GM12875 (cell line): ENCODE data around the gene C1orf116.

Experiments used
- H3K4me3 ChIP-seq: one replicate; pipeline ENCODE4 v1.5.1; 2011; ENCODE audit warnings: low read depth, low read length, control low read depth
- CTCF ChIP-seq: IDR thresholded peaks from 2 replicates; pipeline ENCODE4 v1.5.1; 2011; ENCODE audit warnings: low read depth, mild to moderate bottlenecking, control low read depth, inconsistent platforms, low read length, moderate library complexity, borderline replicate concordance; ENCODE audit not compliant: insufficient read depth

The C1orf116 gene

DNA sequence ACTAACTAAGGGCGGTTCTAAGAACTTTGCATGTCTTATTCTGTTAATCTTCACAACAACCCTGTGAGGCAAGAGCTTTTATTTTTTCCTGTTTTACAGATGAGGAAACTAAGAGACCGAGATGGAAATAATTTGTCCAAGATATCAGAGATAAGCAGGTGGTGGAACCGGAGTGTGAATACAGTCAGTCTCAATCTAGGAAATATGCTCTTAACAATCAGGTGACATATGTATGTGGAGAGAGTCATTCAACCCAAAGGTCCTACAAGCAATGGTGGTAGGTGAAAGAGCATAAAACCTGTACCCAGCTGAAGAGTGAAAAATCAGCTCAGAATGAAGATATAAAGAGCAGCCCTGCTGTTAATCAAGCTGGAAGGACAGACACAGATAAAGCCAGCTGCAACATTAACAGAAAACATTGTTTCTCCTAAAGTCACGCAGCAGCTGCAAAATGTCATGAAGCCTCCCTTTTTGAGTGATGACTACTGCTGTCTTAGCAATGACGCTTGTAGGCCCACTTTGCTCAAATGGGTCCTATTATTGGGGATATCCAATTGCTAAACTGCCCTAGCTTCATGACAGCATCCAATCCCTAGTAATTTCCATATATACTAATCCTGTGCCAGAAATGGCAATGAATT, 31.8 kb downstream of the C1orf116 start:
- no peak for TF ChIP-seq CTCF
- no peak overlapping the region for H3K4me3 ChIP-seq

DNA sequence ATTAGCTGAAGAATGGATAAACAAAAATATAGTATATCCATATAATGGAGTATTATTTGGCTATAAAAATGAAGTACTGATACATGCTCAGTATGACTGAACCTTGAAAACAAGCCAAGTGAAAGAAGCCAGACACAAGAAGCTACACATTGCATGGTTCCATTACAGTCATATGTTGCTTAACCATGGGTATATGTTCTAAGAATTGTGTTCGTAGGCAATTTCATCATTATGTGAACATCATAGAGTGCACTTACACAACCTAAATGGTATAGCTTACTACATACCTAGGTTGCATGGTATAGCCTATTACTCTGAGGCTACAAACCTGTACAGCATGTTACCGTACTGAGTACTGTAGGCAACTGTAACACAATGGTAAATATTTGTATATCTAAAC, 33.7 kb downstream of the C1orf116 start:
- no peak overlapping the region for H3K4me3 ChIP-seq
- TF ChIP-seq CTCF = no peak

DNA sequence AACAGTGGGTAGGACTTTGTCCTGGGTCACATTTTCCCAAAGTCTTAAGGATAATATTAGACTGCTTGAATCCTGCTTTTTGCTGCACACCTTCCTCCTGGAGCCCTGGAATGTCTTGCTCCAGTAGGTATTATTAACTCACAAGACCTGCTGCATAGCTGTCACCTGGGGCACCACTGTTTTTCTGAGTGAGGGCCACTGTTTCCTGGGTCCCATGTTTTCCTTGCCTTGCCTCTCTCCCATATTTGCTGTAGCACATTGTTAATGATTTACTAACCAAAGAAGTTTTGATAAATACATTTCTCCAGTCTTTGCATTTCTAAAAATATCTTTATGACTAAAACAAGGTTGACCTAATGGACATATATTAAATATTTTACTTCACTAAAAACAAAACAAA, 39.8 kb downstream of the C1orf116 start:
- no peak overlapping the region for H3K4me3 ChIP-seq
- no peak for TF ChIP-seq CTCF

DNA sequence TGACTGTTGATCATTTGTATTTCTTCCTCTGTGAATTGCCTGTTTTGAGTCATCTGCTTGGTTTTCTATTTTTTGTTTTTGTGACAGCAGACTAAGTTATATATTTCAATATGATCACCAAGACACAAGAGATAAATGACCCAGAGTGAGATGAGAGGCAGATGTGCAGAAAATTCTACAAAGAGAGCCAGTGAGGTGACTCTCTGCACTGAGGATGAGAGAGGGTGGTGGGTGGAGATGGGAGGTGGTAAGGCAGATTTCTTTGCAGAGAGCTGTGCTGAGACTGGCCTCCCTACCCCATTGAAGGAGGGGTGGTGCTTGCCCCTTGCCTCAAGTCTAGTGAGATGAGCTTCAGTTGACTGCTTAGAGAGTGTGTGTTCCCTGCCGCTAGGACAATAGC, 44.7 kb downstream of the C1orf116 start:
- no peak for TF ChIP-seq CTCF
- H3K4me3 ChIP-seq = no peak overlapping the region

DNA sequence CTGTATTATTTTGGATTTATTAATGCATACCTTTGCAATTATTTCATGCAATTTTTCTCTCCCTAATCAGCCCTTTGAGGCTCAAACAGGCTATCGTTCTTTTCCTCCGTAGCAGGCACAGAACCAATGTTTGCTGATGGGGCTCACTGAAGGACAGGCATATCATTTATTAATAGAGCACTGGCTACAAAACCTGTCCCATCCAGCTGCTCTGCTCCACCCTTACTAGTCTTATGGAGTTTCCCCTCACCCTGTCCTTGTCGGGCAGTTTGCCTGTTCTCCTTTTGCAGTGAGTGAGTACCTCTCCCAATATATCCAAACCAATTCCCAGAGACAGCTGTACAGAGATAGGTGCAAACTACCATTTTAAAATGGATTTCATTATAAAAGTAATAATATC, 45.7 kb downstream of the C1orf116 start:
- H3K4me3 ChIP-seq = no peak overlapping the region
- TF ChIP-seq CTCF = no peak

GRCh38 chr1:206986402-206986801, 46.2 kb downstream of the C1orf116 start:
- TF ChIP-seq CTCF = no peak
- H3K4me3 ChIP-seq = no peak overlapping the region

DNA sequence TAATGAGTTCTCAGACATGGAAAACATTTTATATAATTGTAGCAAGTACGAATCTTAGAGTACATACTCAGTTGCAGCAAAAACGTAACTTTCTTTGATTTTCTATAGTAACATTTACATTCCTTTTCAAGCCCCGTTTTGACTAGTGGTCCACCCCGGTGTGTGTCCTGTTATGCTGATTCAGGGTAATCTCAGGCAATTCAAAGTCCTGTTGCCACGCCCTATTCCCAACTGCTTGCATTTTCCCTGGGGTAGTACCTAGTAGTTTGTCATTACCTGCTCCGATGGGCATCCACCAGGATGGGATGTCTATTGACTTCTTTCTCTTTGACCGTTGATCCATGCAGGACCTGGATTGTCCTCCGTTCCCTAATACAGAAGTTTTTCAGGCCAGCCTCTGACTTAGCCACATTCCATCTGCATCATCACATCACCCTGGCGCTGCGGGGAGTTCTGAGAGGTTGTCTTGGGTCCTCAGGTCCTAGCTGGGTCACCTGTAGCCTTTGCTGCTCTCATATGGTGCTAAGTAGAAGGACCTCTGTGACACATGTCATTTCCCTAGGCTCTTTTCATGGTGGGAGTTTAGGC, 47.3 kb downstream of the C1orf116 start:
- no peak overlapping the region for H3K4me3 ChIP-seq

More for the DNA sequence above, 47.3 kb downstream of the C1orf116 start:
- TF ChIP-seq CTCF = no peak
